Raji (cell line): ENCODE data around the gene PSMD13.

Experiments used
- POLR2A ChIP-seq: IDR thresholded peaks from 2 replicates; pipeline ENCODE4 v1.6.1; 2011; ENCODE audit warnings: low read depth, low read length, control low read depth; ENCODE audit not compliant: insufficient read depth

Gene PSMD13

GRCh38 chr11:255816-256215, 19.0 kb downstream of the PSMD13 start:
- TF ChIP-seq POLR2A: no peak

- no peak for TF ChIP-seq POLR2A
Observed at GRCh38 chr11:256952-257737, 20.4 kb downstream of the PSMD13 start.

- TF ChIP-seq POLR2A: no peak
Observed at GRCh38 chr11:257766-258493, 21.2 kb downstream of the PSMD13 start.

GRCh38 chr11:259413-259812, 22.6 kb downstream of the PSMD13 start:
- TF ChIP-seq POLR2A: no peak

- no peak for TF ChIP-seq POLR2A
Observed at GRCh38 chr11:261624-262023, 24.8 kb downstream of the PSMD13 start.

GRCh38 chr11:266676-267439, 30.1 kb downstream of the PSMD13 start:
- TF ChIP-seq POLR2A: no peak

- peak; percentile 87 for TF ChIP-seq POLR2A
Observed at GRCh38 chr11:267491-267994, 30.8 kb downstream of the PSMD13 start.

GRCh38 chr11:269146-269890, 32.5 kb downstream of the PSMD13 start:
- TF ChIP-seq POLR2A: peak; percentile 50; the same call in 1 of the 2 replicates

GRCh38 chr11:270451-271318, 33.9 kb downstream of the PSMD13 start:
- TF ChIP-seq POLR2A: 0 out of 2 replicates have a peak, but pooled peaks have one; percentile 29

- 0 out of 2 replicates have a peak, but pooled peaks have one; percentile 6 for TF ChIP-seq POLR2A
Observed at GRCh38 chr11:271319-271715, 34.5 kb downstream of the PSMD13 start.

GRCh38 chr11:272195-272930, 35.6 kb downstream of the PSMD13 start:
- TF ChIP-seq POLR2A: 0 out of 2 replicates have a peak, but pooled peaks have one; percentile 29

GRCh38 chr11:272931-273198, 36.1 kb downstream of the PSMD13 start:
- no peak for TF ChIP-seq POLR2A

GRCh38 chr11:276219-276618, 39.4 kb downstream of the PSMD13 start:
- no peak for TF ChIP-seq POLR2A
